Hindlimb muscle (tissue), 1 donor: ENCODE results near the gene ALG12. TPM values are rescaled to one million over a fixed set of nuclear protein-coding genes. Genes with fewer than 3 reads are reported as not detected.

Source experiments
- DNase-seq: peaks from one replicate; pipeline ENCODE4 v3.0.0-alpha.2; 2013
- polyA plus RNA-seq: library from polyadenylated mRNA; unstranded; fragments of 120-200 nt; gene quantifications from one replicate; pipeline ENCODE4 v1.2.1, GENCODE V29; 2013; ENCODE audit not compliant: insufficient read length

Gene ALG12
- polyA plus RNA-seq, 1 donor = 16.4 TPM

DNA sequence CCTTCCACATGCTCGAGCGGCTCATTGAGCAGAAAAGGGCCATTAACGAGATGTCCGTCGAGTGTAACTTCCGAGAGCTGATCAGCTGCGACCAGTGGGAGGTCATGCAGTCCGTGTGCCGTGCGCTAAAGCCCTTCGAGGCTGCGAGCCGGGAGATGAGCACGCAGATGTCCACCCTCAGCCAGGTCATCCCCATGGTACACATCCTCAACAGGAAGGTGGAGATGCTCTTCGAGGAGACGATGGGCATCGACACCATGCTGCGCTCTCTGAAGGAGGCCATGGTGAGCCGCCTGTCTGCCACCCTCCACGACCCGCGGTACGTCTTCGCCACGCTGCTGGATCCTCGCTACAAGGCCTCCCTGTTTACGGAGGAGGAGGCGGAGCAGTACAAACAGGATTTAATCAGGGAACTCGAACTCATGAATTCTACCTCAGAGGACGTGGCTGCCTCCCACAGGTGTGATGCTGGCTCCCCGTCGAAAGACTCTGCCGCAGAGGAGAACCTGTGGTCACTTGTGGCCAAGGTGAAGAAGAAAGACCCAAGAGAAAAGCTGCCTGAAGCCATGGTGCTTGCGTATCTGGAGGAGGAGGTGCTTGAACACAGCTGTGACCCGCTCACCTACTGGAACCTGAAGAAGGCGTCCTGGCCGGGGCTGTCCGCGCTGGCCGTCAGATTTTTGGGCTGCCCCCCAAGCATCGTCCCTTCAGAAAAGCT lies 31.7 kb downstream of the ALG12 start:
- DNase-seq = no peak

DNA sequence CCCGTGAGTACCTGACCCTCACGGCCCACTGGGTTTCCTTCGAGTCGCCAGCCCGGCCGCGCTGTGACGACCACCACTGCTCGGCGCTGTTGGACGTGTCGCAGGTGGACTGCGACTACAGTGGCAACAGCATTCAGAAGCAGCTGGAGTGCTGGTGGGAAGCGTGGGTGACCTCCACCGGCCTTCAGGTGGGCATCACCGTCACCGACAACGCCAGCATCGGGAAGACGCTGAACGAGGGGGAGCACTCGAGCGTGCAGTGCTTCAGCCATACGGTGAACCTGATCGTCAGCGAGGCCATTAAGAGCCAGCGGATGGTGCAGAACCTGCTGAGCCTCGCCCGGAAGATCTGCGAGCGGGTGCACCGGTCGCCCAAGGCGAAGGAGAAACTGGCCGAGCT lies 32.4 kb downstream of the ALG12 start:
- no peak for DNase-seq

- no peak for DNase-seq
Observed at GRCh38 chr22:49885281-49885680, 33.0 kb downstream of the ALG12 start.

- no peak for DNase-seq
Observed at GRCh38 chr22:49884503-49885260, 33.6 kb downstream of the ALG12 start.

- no peak for DNase-seq
Observed at GRCh38 chr22:49884075-49884474, 34.2 kb downstream of the ALG12 start.

DNA sequence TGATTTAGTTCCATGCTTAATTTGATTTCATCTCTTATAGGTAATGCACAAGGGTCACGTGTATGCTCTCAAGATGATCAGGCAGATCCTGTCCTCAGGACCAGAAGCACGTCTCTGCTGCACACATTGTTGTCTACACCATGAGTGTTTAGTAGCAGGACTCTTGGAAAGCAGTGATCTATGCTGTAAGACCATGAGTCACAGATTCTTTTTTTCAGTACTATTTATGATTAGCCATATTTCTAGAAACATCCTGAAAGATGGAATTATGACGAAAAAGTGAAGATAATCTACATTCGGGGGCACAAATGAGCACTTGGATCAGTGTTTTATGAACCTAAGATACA lies 35.0 kb downstream of the ALG12 start:
- no peak for DNase-seq

GRCh38 chr22:49882519-49883293 lies 35.5 kb downstream of the ALG12 start:
- no peak for DNase-seq

DNA sequence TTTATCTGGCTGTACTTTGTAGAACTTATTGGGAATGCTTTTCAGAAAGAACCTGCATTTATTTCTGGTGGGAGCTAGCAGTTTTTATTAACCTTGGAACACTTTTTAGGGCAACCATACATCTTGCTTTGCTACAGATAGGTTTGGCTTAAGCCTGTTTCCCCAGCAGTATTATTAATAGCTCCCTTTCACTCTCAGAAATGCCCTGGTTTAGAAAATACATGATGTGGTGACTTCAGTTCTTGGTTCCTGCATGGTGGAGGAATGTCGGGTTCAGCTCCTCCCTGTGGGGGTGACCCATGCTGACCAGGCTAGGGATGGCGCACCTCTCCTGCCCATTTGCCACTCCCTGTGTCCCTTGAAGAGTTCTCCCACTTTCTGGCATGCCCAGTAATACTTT lies 36.4 kb downstream of the ALG12 start:
- no peak for DNase-seq

DNA sequence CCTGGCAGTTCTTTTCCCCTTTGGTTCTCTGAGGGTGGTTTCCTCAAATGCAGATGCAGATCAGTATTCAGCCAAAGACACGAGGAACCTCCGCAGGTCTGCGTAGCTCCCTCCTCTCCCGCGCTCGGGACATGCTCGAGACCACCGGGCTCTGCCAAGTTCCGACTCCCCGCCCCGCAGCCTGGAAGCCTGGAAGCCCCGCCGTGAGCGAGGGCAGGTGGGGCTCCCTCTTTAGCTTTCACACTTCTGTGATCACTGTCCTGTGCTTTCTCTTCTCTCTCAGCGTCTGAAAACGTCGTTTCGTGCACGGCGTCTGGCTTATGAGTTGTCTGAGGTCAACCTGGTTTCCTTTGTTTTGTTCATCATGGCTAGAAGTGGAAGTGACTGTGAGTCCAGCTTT lies 38.0 kb downstream of the ALG12 start:
- no peak for DNase-seq

DNA sequence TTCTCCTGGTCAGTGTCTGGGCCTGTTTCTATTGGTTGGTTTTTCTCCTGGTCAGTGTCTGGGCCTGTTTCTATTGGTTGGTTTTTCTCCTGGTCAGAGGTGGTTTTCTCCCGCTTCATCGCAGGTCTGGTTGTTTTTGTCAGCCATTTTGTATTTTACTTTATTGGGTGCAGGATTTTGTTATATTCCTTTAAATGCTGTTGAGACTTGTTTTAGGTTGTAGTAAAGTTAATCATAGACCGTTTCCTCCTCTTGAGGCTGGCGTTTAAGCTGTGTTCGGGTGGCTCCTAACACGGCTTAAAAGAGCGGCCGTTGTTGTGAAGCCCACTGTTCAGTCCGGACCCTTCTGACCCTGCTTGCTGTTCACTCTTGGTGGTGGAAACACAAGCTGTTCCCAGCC lies 38.4 kb downstream of the ALG12 start:
- DNase-seq = no peak

- no peak for DNase-seq
Observed at GRCh38 chr22:49878206-49878605, 40.0 kb downstream of the ALG12 start.

- no peak for DNase-seq
Observed at GRCh38 chr22:49877642-49878041, 40.6 kb downstream of the ALG12 start.

DNA sequence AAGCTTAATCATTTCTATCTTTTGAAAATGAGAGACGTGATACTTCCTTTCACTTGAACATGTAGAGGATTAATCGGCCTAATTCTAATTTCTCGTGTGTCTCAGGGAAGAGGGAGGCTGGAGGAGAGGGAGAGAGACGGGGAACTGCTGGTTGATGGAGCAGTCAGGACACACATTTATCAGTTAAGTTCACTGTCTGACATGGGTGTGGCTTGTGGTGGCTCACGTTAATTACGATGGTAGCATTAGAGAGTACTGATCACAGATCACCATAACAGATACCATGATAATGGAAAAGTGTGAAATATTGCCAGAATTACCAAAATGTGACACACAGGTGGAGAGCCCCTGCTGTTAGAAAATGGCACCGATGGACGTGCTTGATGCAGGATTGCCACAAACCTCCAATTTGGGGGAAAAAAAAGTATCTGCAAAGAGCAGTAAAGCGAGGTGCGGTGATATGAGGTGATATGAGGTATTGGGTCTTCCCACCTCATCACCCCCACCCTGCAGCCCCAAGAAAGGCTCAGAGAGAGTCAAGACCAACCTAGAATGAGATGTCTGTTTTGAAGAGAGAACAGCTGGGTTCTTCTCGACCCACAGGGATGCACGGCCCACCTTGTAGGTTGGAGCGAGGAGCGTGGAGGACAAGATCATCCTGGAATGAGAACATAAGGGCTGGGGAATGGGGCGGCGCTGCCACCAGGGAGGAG lies 44.9 kb downstream of the ALG12 start:
- no peak for DNase-seq

- no peak for DNase-seq
Observed at GRCh38 chr22:49872347-49872746, 45.9 kb downstream of the ALG12 start.

GRCh38 chr22:49871482-49871881 lies 46.8 kb downstream of the ALG12 start:
- no peak for DNase-seq

- no peak for DNase-seq
Observed at GRCh38 chr22:49869845-49870712, 48.2 kb downstream of the ALG12 start.

GRCh38 chr22:49869086-49869830 lies 49.0 kb downstream of the ALG12 start:
- no peak for DNase-seq

GRCh38 chr22:49867303-49868265 lies 50.7 kb downstream of the ALG12 start:
- no peak for DNase-seq

GRCh38 chr22:49866646-49867045 lies 51.6 kb downstream of the ALG12 start:
- no peak for DNase-seq

DNA sequence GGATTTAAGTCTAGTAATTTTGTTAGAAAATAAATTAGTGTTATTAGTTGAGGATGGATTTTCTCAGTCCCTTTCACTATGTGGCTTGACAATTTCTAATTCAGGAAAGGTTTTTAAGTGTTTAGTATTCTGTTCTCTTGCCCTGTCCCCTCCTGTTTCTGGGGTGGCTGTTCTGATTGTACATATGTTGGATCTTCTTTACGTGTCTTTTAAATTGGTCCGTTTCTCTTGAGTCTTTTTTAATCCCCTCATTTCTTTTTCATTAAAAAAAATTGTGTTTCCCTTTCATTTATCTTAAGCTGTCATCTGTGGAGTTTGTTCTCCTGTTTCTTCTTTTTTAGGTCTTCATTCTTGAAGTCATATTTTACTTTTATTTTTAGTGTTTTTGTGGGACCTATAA lies 52.1 kb downstream of the ALG12 start:
- DNase-seq = no peak
